H1 (cell line): ENCODE data around the gene ANKFN1. TPM values are rescaled to one million over a fixed set of nuclear protein-coding genes. Genes with fewer than 3 reads are reported as not detected.

Experiments
- CTCF ChIA-PET: fragments of 300-600 bp; sonication (Branson Sonifier 250); formaldehyde crosslinking; loops from one replicate; lab custom pipeline; 2021; ENCODE audit not compliant: partially characterized antibody; lab: Charles Lee
- POLR2A ChIA-PET: fragments of 300-600 bp; sonication (Branson Sonifier 250); formaldehyde crosslinking; loops from one replicate; lab custom pipeline; 2021; ENCODE audit warnings: inconsistent platforms; ENCODE audit not compliant: partially characterized antibody; lab: Charles Lee
- DNase-seq, 2 experiments: peaks; one replicate each; pipeline versions ENCODE4 v3.0.0 to v3.0.0-alpha.2; 2010 to 2022; ENCODE audit warnings: low spot score in 2 of 2, low read depth in 1 of 2, mixed read lengths in 1 of 2
- FAIRE-seq: peaks from 2 replicates; lab custom pipeline; 2011; peaks lifted over from hg19 to GRCh38; lab: Jason Lieb, UNC
- H2AFZ ChIP-seq: 2 replicates; pipeline ENCODE4 v1.8.1; 2012; ENCODE audit warnings: low read length, inconsistent platforms
- H2AK5ac ChIP-seq: 2 replicates; pipeline ENCODE4 v1.6.1; 2013; ENCODE audit warnings: low read depth, low read length
- H2BK120ac ChIP-seq: replicated peaks from 2 replicates; pipeline ENCODE3; 2013; ENCODE audit warnings: low read depth, low read length, inconsistent platforms
- H2BK12ac ChIP-seq: 2 replicates; pipeline ENCODE4 v1.6.1; 2013; ENCODE audit warnings: low read depth, low read length
- H2BK15ac ChIP-seq: 2 replicates; pipeline ENCODE4 v1.6.1; 2013; ENCODE audit warnings: low read length
- H2BK20ac ChIP-seq: 2 replicates; pipeline ENCODE4 v1.6.1; 2013; ENCODE audit warnings: low read length
- H2BK5ac ChIP-seq: 2 replicates; pipeline ENCODE4 v1.6.1; 2013; ENCODE audit warnings: low read depth, low read length
- H3K14ac ChIP-seq: 2 replicates; pipeline ENCODE4 v1.6.1; 2013; ENCODE audit warnings: inconsistent platforms; ENCODE audit not compliant: insufficient read length
- H3K18ac ChIP-seq: 2 replicates; pipeline ENCODE4 v1.6.1; 2013; ENCODE audit warnings: low read length; ENCODE audit errors: extremely low read depth
- H3K23ac ChIP-seq: 2 replicates; pipeline ENCODE4 v1.6.1; 2013; ENCODE audit warnings: inconsistent platforms; ENCODE audit not compliant: insufficient read length
- H3K23me2 ChIP-seq: 2 replicates; pipeline ENCODE4 v1.6.1; 2013; ENCODE audit warnings: low read depth, low read length
- H3K27ac ChIP-seq: 2 replicates; pipeline ENCODE4 v1.6.1; 2011; ENCODE audit warnings: low read depth, low read length, inconsistent platforms
- H3K27me3 ChIP-seq, 4 experiments: replicated peaks in 1 of 4; 1 replicate in 1 of 4; 2 replicates in 3 of 4; pipeline versions ENCODE4 v1.6.1 to v1.8.1; 2011 to 2013; ENCODE audit warnings: low read length in 3 of 4, mild to moderate bottlenecking in 3 of 4, inconsistent platforms in 2 of 4, mixed read lengths in 2 of 4, moderate library complexity in 1 of 4; ENCODE audit not compliant: control insufficient read depth in 3 of 4, insufficient read depth in 3 of 4; ENCODE audit errors: extremely low read depth in 1 of 4
- H3K36me3 ChIP-seq, 4 experiments: 2 replicates each; pipeline versions ENCODE4 v1.6.1 to v1.8.1; 2011 to 2013; ENCODE audit warnings: mild to moderate bottlenecking in 4 of 4, low read length in 3 of 4, moderate library complexity in 2 of 4, control low read depth in 1 of 4, inconsistent platforms in 1 of 4; ENCODE audit not compliant: insufficient read depth in 4 of 4, control insufficient read depth in 2 of 4
- H3K4ac ChIP-seq: replicated peaks from 2 replicates; pipeline ENCODE3; 2013; ENCODE audit warnings: low read length, low read depth, mixed read lengths, inconsistent platforms; ENCODE audit not compliant: insufficient read length
- H3K4me1 ChIP-seq, 4 experiments: replicated peaks in 1 of 4; 1 replicate in 1 of 4; 2 replicates in 3 of 4; pipeline versions ENCODE4 v1.6.1 to v1.8.1; 2011 to 2013; ENCODE audit warnings: low read length in 3 of 4, inconsistent platforms in 2 of 4, mixed read lengths in 1 of 4; ENCODE audit not compliant: insufficient read depth in 4 of 4, control insufficient read depth in 3 of 4
- H3K4me2 ChIP-seq, 2 experiments: 2 replicates each; pipeline versions ENCODE4 v1.6.1 to v1.8.1; 2011 to 2013; ENCODE audit warnings: low read depth in 2 of 2, low read length in 2 of 2, control low read depth in 1 of 2, inconsistent platforms in 1 of 2, mild to moderate bottlenecking in 1 of 2; ENCODE audit not compliant: insufficient read depth in 1 of 2
- H3K4me3 ChIP-seq, 4 experiments: fragments of 200-600, 300-600 bp in 1 of 4; sonication (generic), shearing (Covaris generic), sonication (Bioruptor Twin) in 1 of 4; 2 replicates each; pipeline versions ENCODE4 v1.5.1 to v1.8.1; 2011 to 2016; ENCODE audit warnings: low read length in 4 of 4, low read depth in 3 of 4, control low read depth in 2 of 4, inconsistent platforms in 2 of 4, mild to moderate bottlenecking in 2 of 4, mixed read lengths in 1 of 4, moderate library complexity in 1 of 4; ENCODE audit not compliant: insufficient read depth in 2 of 4; ENCODE audit errors: extremely low read depth in 1 of 4
- H3K56ac ChIP-seq: replicated peaks from 2 replicates; pipeline ENCODE3; 2013; ENCODE audit warnings: low read depth, mild to moderate bottlenecking, mixed read lengths, low read length, inconsistent platforms; ENCODE audit not compliant: insufficient read length
- H3K79me1 ChIP-seq: 2 replicates; pipeline ENCODE4 v1.6.1; 2013; ENCODE audit warnings: low read depth, low read length, control low read depth
- H3K79me2 ChIP-seq, 2 experiments: 2 replicates each; pipeline versions ENCODE4 v1.6.1 to v1.8.1; 2012 to 2013; ENCODE audit warnings: low read length in 2 of 2, mild to moderate bottlenecking in 2 of 2, inconsistent platforms in 1 of 2; ENCODE audit not compliant: insufficient read depth in 2 of 2, control insufficient read depth in 1 of 2
- H3K9ac ChIP-seq, 4 experiments: replicated peaks in 1 of 4; 1 replicate in 1 of 4; 2 replicates in 3 of 4; pipeline versions ENCODE4 v1.6.1 to v1.8.1; 2011 to 2013; ENCODE audit warnings: low read depth in 3 of 4, low read length in 3 of 4, control low read depth in 2 of 4, mild to moderate bottlenecking in 2 of 4, moderate library complexity in 2 of 4, inconsistent platforms in 1 of 4; ENCODE audit errors: extremely low read depth in 1 of 4
- H3K9me3 ChIP-seq, 2 experiments: 2 replicates each; pipeline versions ENCODE4 v1.6.1 to v1.8.1; 2012 to 2013; ENCODE audit warnings: mild to moderate bottlenecking in 2 of 2, moderate library complexity in 2 of 2, control low read depth in 1 of 2, inconsistent platforms in 1 of 2, low read depth in 1 of 2, low read length in 1 of 2, mixed read lengths in 1 of 2; ENCODE audit not compliant: insufficient read depth in 2 of 2
- H4K20me1 ChIP-seq, 2 experiments: replicated peaks in 1 of 2; 2 replicates each; pipeline versions ENCODE3 to v1.8.1; 2011 to 2013; ENCODE audit warnings: inconsistent platforms in 2 of 2, low read length in 2 of 2, mild to moderate bottlenecking in 1 of 2; ENCODE audit not compliant: insufficient read depth in 2 of 2, control insufficient read depth in 1 of 2
- H4K5ac ChIP-seq: 2 replicates; pipeline ENCODE4 v1.6.1; 2013; ENCODE audit warnings: low read length, low read depth, mixed read lengths, inconsistent platforms; ENCODE audit not compliant: insufficient read length
- H4K8ac ChIP-seq: 2 replicates; pipeline ENCODE4 v1.8.0; 2013; ENCODE audit warnings: mild to moderate bottlenecking, moderate library complexity, low read length, inconsistent platforms; ENCODE audit not compliant: insufficient read depth; ENCODE audit errors: extremely low read depth
- H4K91ac ChIP-seq: replicated peaks from 2 replicates; pipeline ENCODE3; 2013; ENCODE audit warnings: low read length, mixed read lengths, inconsistent platforms; ENCODE audit not compliant: insufficient read length
- ATF3 ChIP-seq: IDR thresholded peaks from 2 replicates; pipeline ENCODE4 v1.6.1; 2011; ENCODE audit warnings: low read depth, mild to moderate bottlenecking, low read length; ENCODE audit not compliant: insufficient read depth
- CTCF ChIP-seq, 3 experiments: IDR thresholded peaks; 1 replicate in 2 of 3; 2 replicates in 1 of 3; pipeline versions ENCODE4 v1.5.1 to v1.6.1; 2011; ENCODE audit warnings: low read length in 3 of 3, mild to moderate bottlenecking in 3 of 3, inconsistent platforms in 2 of 3, low read depth in 1 of 3, moderate library complexity in 1 of 3; ENCODE audit not compliant: insufficient read depth in 1 of 3; ENCODE audit errors: control extremely low read depth in 1 of 3
- HDAC6 ChIP-seq: IDR thresholded peaks from one replicate; pipeline ENCODE4 v1.7.1; 2012; ENCODE audit warnings: low read depth, mild to moderate bottlenecking, inconsistent platforms, low read length, moderate library complexity
- MAX ChIP-seq: IDR thresholded peaks from 2 replicates; pipeline ENCODE4 v1.6.1; 2012; ENCODE audit warnings: inconsistent platforms
- POLR2A ChIP-seq, 2 experiments: IDR thresholded peaks; 1 replicate in 1 of 2; 2 replicates in 1 of 2; pipeline ENCODE4 v1.6.1; 2011; ENCODE audit warnings: low read depth in 2 of 2, low read length in 2 of 2, mild to moderate bottlenecking in 2 of 2; ENCODE audit errors: control extremely low read depth in 1 of 2
- POLR2AphosphoS5 ChIP-seq: IDR thresholded peaks from 2 replicates; pipeline ENCODE4 v1.6.1; 2011; ENCODE audit warnings: low read depth, low read length
- RAD21 ChIP-seq, 2 experiments: IDR thresholded peaks in 1 of 2; conservative IDR thresholded peaks in 1 of 2; 2 replicates each; pipeline ENCODE4 v1.6.1; 2011; ENCODE audit warnings: low read depth in 2 of 2, low read length in 2 of 2, improper control_type of control experiment in 1 of 2, inconsistent platforms in 1 of 2, mild to moderate bottlenecking in 1 of 2, moderate library complexity in 1 of 2
- SIN3A ChIP-seq, 2 experiments: IDR thresholded peaks in 1 of 2; conservative IDR thresholded peaks in 1 of 2; 2 replicates each; pipeline ENCODE4 v1.6.1; 2011 to 2012; ENCODE audit warnings: low read length in 2 of 2, improper control_type of control experiment in 1 of 2, low read depth in 1 of 2, mild to moderate bottlenecking in 1 of 2
- TAF1 ChIP-seq: IDR thresholded peaks from 2 replicates; pipeline ENCODE4 v1.6.1; 2011; ENCODE audit warnings: mild to moderate bottlenecking, low read depth, low read length
- TEAD4 ChIP-seq: IDR thresholded peaks from 2 replicates; pipeline ENCODE4 v1.6.1; 2012; ENCODE audit warnings: low read depth, low read length, inconsistent platforms, mixed read lengths
- WGBS, 2 experiments: shearing (Covaris generic) in 1 of 2; methylation state at CpG; one replicate each; pipeline versions ENCODE4 v1.1.6 to v1.1.7; 2013 to 2015; ENCODE audit warnings: low lambda C conversion rate in 2 of 2, mixed read lengths in 2 of 2, inconsistent platforms in 1 of 2, low coverage in 1 of 2, missing lambda C conversion rate in 1 of 2; ENCODE audit not compliant: insufficient replicate concordance in 2 of 2, insufficient coverage in 1 of 2, insufficient read length in 1 of 2; ENCODE audit errors: extremely low coverage in 1 of 2, missing lambda C conversion rate in 1 of 2; 5-methylcytosine and 5-hydroxymethylcytosine counted together
- polyA plus RNA-seq, 7 experiments: library from polyadenylated mRNA; depleted of rRNA in 3 of 7; stranded (reverse) in 5 of 7; unstranded in 2 of 7; fragments of >200 nt in 5 of 7; fragments of 200-250 nt in 2 of 7; gene quantifications; 1 replicate in 5 of 7; 2 replicates in 1 of 7; 4 replicates in 1 of 7; pipeline versions ENCODE4 v1.2.1 to v1.2.3, GENCODE V29; 2011 to 2013; ENCODE audit warnings: missing spikeins in 2 of 7, mixed read lengths in 2 of 7
- total RNA-seq: library from RNA; stranded (reverse); fragmentation: NEBNext Ultra II Directional; extraction: Animal tissue kit (Norgen Biotek cat#: 25700); gene quantifications from 2 replicates; pipeline ENCODE4 v1.2.1, GENCODE V29; 2021

Gene ANKFN1
- total and polyA plus RNA-seq, 2 of the 8 experiments (the other 6 are each of a cell fraction or from before 2014, with no cell fraction given): not detected

- TF ChIP-seq ATF3 (no peak), SIN3A (conservative IDR thresholded peaks at IDR 0.05 in 1 of 2, IDR thresholded peaks at IDR 0.05 in 1 of 2; ENCODE audit: low read depth in 1 of 2, low read length in 2 of 2) (no peak), RAD21 (IDR thresholded peaks at IDR 0.05 in 1 of 2, conservative IDR thresholded peaks at IDR 0.05 in 1 of 2; ENCODE audit: low read depth in 2 of 2, low read length in 2 of 2) (no peak), TEAD4 (no peak), POLR2A (IDR thresholded peaks at IDR 0.05; ENCODE audit: control extremely low read depth in 1 of 2, low read depth in 2 of 2, low read length in 2 of 2) (no peak), CTCF (IDR thresholded peaks at IDR 0.05; ENCODE audit: control extremely low read depth in 1 of 3, insufficient read depth in 1 of 3, low read depth in 1 of 3, low read length in 3 of 3) (no peak), HDAC6 (no peak), MAX (no peak), TAF1 (no peak), POLR2AphosphoS5 (no peak)
- DNase-seq (no peak), FAIRE-seq (no peak)
- no peak overlapping the region for H2BK15ac ChIP-seq
- H4K91ac ChIP-seq: no peak overlapping the region
- no peak overlapping the region for H2AK5ac ChIP-seq
- H3K79me2 ChIP-seq: no peaks in the 10 kb centered on the region
- H3K56ac ChIP-seq: no peak overlapping the region
- no peaks in the 10 kb centered on the region for H3K27me3 ChIP-seq
- H3K4me2 ChIP-seq: no peak overlapping the region
- H2BK20ac ChIP-seq: no peak overlapping the region
- WGBS, 2 experiments: 91% methylated on average over 8 of the region's 8 CpGs; no CpG with 5 or more reads in 1 of the 2 experiments
- H3K14ac ChIP-seq: no peak overlapping the region
- no peak overlapping the region for H3K4me3 ChIP-seq
- H3K23me2 ChIP-seq: no peaks in the 10 kb centered on the region
- H2BK120ac ChIP-seq: no peak overlapping the region
- H4K8ac ChIP-seq: no peak overlapping the region
- 0 out of 7 replicates have a peak, but pooled peaks cover 0 to 2% (median 0%) of the 10 kb centered on the region in 4 experiments for H3K4me1 ChIP-seq
- ChIA-PET POLR2A (no interaction called here), CTCF (interaction anchor here (1.1 to 2.5 kb wide), 2 partner anchors 14 to 166 kb away, joined by 3 to 6 read pairs; no protein-coding TSS in a partner anchor)
- H3K36me3 ChIP-seq: no peaks in the 10 kb centered on the region
- H4K20me1 ChIP-seq: no peaks in the 10 kb centered on the region
- H3K4ac ChIP-seq: no peak overlapping the region
- H3K27ac ChIP-seq: no peak overlapping the region
- H3K79me1 ChIP-seq: no peaks in the 10 kb centered on the region
- H3K9me3 ChIP-seq: 0 out of 4 replicates have a peak, but pooled peaks cover 0 to 2% of the 10 kb centered on the region in 2 experiments
- no peak overlapping the region for H3K23ac ChIP-seq
- H3K18ac ChIP-seq: no peak overlapping the region
- no peak overlapping the region for H2AFZ ChIP-seq
- H4K5ac ChIP-seq: no peak overlapping the region
- H3K9ac ChIP-seq: no peak overlapping the region
- H2BK5ac ChIP-seq: no peak overlapping the region
- no peak overlapping the region for H2BK12ac ChIP-seq
Observed at GRCh38 chr17:56557682-56558081, 404.4 kb downstream of the ANKFN1 start.
